SKM-1 treated with dmso at 0.1 percent for 144 hours (cell line): ENCODE measurements around the gene HOXB13.

ENCODE experiments used
- DNase-seq: peaks from one replicate; lab custom pipeline; 2025; ENCODE audit not compliant: unreplicated experiment; lab: John Stamatoyannopoulos, UW

HOXB13 gene

DNA sequence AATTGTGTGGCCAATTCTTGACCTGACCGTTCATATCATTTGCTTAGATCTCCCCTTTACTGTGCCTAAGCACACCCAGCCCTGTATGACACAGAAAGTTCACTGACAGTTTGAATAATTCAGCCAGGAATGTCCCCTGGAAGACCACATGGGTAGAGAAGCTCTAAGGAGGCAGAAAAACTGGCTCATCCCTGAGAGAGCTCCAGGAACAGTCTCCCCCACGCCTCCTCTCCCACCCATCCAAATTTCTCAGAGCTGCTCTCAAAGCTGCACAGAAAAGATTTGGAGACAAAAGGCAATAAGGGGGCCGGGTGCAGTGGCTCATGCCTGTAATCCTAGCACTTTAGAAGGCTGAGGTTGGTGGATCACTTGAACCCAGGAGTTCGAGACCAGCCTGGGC is 17.4 kb downstream of the HOXB13 start:
- DNase-seq, result no peak

GRCh38 chr17:48704361-48705248 is 23.9 kb downstream of the HOXB13 start:
- no peak for DNase-seq

- DNase-seq, result no peak
These were observed 26.6 kb downstream of the HOXB13 start for GRCh38 chr17:48701864-48702532.

GRCh38 chr17:48693178-48693577 is 35.4 kb downstream of the HOXB13 start:
- no peak for DNase-seq

DNA sequence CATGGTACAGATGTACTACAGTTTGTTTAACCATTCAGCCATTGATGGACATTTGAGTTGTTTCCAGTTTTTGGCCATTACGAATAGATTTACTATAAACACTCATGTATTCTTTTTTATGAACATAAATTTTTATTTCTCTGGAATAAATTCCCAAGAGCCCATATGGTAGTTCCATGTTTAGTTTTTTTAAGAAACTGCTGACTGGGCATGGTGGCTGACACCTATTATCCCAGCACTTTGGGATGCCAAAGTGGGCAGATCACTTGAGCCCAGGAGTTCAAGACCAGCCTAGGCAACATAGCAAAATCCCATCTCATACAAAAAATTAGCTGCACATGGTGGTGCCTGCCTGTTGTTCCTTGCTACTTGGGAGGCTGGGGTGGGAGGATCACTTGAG is 36.5 kb downstream of the HOXB13 start:
- no peak for DNase-seq

DNA sequence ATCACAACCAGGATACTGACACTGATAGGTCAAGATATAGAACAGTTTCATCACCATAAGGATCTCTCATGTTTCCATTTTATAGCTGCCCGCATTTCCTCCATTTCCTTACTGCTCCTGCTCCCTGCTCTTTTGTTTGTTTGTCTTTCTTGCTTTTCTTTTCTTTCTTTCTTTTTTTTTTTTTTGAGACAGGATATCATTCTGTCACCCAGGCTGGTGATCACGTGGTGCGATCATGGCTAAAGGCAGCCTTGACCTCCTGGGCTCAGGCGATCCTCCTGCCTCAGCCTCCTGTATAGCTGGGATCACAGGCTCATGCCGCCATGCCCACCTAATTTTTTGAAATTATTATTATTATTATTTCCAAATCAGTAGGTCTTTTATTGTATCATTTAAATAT is 37.9 kb downstream of the HOXB13 start:
- no peak for DNase-seq

DNA sequence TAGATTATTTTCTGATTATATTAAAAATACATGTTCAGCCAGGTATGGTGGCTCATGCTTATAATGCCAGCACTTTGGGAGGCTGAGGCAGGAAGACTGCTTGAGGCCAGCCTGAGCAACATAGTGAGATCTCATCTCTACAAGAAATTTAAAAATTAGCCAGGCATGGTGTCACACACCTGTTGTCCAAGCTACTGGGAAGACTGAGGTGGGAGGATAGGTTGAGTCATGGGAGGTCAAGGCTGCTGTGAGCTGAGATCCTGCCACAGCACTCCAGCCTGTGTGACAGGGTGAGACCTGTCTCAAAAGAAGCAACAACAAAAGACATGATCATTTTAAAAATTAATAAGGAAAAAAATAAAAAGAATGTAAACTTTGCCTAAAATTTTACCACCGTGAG is 46.9 kb downstream of the HOXB13 start:
- no peak for DNase-seq

DNA sequence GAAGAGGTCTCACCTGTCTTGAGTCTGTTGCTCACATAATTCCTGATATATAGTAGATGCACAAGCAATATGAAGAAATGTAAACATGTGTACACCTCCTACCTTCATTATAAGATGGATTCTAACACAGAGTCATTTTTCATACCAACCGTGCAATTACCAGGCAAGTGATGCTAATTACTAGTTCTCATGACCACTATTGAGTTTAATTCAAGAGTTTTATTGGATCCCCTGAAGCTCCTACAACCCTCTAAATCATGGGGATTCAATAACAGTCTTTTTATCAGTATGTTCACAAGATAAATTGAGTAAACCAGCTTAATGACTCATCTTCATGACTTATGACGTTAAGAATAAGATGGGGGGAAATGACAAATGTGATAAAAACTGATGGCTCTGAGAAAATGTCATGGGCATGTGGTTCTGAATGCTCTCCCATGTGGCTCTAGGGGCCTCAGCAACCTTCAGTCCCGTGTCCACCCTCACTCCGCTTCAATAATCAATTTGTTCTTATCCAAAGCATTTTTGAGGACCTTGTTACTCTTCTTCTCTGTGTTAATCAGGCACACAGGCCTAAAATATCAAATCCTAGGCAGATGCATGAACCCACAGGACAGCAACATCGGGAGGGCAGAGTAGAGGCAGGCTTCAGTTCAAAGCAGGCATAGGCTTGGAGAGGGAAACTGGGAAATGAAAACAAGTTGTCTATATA is 49.0 kb downstream of the HOXB13 start:
- DNase-seq, result no peak

DNA sequence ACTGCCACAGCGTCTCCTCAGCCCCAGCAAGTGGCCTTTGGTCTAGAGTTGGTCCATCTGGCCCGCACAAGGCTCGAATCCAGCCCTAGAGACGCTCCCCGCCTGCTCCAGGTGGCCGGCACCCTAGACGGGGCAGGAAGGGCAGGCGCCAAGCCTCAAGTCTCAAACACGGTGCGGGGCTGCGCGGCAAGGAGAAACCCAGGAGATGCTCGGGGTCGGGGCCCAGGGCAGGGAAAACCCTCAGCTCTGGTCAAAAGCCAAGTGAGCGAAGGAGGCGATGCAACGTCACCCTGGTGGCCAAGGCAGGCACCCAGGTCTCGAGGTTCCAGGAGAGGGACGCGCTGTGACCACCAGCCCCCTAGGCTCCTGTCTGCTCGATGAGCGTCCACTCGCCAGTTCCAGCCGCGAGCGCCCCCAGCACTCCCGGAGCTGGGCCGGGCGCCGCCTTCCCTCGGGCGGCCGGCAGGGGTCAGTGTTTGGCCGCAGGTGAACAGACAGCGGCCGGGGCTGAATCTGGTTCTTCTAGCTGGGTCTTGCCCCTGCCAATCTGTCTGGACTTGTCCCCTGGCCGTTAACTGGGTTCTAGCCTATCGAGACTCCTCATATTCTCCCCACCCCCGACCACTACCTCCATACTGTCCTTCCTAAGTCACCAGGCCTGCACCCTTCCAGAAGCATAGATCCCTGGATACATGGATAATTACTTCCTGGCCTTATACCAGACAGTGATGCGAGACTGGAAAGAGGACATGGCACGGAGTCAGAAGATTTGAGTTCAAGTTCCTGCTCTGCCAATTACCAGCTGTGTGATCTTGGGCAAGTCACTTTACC is 50.2 kb downstream of the HOXB13 start:
- DNase-seq, result peak; percentile 51

- DNase-seq, result no peak
These were observed 51.5 kb downstream of the HOXB13 start for GRCh38 chr17:48676963-48677558.
